ENCODE measurements around the gene ARL3.

Gene ARL3

DNA sequence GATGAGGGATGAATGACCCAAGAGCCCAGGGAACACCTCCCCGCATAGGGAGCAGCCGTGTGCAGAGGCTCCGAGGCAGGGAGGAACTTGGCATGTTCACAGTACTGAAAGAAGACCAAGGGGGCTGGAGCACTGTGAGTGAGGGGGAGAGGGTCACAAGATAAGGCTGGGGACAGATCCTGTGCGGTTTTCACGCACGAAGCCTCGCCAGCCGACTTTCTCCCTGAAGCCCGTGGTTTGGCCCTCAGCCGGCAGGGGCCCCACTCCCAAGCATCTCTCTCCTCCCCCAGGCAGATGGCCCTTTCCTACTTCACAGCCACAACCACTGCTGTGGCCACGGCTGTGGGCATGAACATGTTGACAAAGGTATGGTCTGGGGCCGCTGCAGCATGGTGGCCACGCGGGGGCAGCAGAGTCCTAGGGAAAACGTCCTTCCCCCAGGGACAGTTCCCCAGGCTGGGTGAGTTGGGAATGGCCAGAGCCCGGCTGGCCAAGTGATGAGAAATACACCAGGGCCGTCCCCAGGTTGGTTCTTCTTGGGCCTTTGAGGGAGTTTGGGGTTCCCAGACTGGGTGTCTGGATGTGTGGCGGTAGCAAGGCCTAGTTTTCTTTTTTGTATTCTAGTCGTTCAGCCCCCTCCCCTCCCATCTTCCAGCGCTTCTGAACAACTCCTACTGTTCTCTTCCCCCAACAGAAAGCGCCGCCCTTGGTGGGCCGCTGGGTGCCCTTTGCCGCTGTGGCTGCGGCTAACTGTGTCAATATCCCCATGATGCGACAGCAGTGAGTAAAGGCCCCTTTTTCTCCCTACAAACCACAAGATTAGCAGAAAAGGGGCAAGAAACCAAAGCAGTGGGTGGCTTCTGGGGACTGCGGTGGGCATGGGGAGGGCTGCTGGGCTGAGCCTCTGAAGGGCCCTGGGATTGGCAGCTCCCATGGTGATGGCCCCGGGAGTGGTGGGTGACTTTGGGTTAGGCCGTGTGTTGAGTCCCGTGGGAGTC is 15.1 kb upstream of the ARL3 start:
- H3K4me3 ChIP-seq (ENCODE audit: low read depth, low read length), result no peak overlapping the region
- ChIA-PET CTCF (interaction anchor here (0.7 to 5.8 kb wide), 14 partner anchors 8 to 174 kb away, joined by 3 to 88 read pairs (median 5); partner anchors contain the start of genes ARL3, CYP17A1 and SFXN2), POLR2A (no interaction called here)
- TF ChIP-seq, protein P1, sequence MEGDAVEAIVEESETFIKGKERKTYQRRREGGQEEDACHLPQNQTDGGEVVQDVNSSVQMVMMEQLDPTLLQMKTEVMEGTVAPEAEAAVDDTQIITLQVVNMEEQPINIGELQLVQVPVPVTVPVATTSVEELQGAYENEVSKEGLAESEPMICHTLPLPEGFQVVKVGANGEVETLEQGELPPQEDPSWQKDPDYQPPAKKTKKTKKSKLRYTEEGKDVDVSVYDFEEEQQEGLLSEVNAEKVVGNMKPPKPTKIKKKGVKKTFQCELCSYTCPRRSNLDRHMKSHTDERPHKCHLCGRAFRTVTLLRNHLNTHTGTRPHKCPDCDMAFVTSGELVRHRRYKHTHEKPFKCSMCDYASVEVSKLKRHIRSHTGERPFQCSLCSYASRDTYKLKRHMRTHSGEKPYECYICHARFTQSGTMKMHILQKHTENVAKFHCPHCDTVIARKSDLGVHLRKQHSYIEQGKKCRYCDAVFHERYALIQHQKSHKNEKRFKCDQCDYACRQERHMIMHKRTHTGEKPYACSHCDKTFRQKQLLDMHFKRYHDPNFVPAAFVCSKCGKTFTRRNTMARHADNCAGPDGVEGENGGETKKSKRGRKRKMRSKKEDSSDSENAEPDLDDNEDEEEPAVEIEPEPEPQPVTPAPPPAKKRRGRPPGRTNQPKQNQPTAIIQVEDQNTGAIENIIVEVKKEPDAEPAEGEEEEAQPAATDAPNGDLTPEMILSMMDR (IDR thresholded peaks at IDR 0.05; ENCODE audit: insufficient read depth, low read length, missing control alignments), result peak; percentile 95
- DNase-seq (ENCODE audit: low read depth, low spot score), result no peak

DNA sequence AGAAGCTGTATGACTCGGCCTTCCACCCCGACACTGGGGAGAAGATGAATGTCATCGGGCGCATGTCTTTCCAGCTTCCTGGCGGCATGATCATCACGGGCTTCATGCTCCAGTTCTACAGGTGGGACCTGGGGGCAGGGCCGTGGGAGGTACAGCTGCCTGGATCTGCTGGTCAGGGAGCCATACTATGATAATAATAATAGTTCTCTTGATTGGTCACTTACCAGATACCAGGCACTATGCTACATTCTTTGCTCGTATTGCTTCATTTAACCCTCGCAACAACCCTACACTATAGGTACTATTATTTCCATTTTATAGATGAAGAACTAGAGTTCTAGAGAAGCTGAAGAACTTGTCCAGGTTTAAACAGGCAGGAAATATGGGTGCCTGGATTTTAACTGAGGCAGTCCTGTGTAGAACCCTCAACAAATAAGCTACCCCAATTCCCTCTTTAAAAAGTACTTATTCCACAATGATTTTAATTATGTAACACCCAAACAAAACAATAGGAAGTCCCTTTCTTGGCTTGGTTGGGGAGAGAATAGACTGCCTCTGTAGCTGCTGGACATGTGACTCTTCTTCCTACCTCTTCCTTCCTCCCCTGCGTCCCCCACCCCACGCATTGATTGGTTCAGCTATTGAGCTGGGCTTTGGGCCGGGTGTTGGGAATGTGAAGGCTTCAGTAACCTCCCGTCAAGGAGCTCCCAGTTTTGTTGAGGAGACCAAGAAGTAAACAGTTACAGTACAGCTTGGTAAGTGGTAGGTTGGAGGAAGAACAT is 13.0 kb upstream of the ARL3 start:
- no peak overlapping the region for H3K4me3 ChIP-seq (ENCODE audit: low read depth, low read length)
- no peak for DNase-seq (ENCODE audit: low read depth, low spot score)
- POLR2A ChIA-PET, result interaction anchor here (1.3 kb wide), 1 partner anchor 13 kb away, joined by 8 read pairs; the partner anchor contains the start of genes ARL3 and SFXN2
- TF ChIP-seq, protein P1 (IDR thresholded peaks at IDR 0.05; ENCODE audit: insufficient read depth, low read length, missing control alignments), result no peak
- CTCF ChIA-PET, result interaction anchor here (0.6 to 5.8 kb wide), 14 partner anchors 9 to 506 kb away, joined by 3 to 88 read pairs (median 8); partner anchors contain the start of genes ARL3, CNNM2, CYP17A1 and SFXN2

DNA sequence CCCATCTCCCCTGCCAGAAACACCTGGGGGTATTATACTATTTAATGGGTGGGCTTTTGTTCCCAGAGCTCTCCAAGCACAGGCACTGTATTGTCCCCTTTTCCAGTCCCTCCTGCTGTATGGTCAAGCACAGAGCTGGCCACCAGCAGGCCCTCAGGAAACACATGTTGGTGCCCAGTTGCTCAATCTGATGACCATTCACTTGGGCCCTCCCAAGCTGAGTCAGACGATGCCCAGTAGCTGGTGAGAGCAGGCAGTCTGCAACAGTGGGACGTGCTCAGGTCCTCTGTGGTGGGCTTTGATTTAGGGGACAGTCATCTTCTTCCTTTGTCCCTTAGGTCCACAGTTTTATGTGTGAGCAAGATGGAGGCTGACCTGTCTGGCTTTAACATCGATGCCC is 12.1 kb upstream of the ARL3 start:
- POLR2A ChIA-PET, result interaction anchor here (1.3 kb wide), 1 partner anchor 12 kb away, joined by 8 read pairs; the partner anchor contains the start of genes ARL3 and SFXN2
- H3K4me3 ChIP-seq (ENCODE audit: low read depth, low read length), result no peak overlapping the region
- DNase-seq (ENCODE audit: low read depth, low spot score), result no peak
- CTCF ChIA-PET, result interaction anchor here (0.8 to 5.8 kb wide), 11 partner anchors 12 to 191 kb away, joined by 3 to 88 read pairs (median 9); partner anchors contain the start of genes ARL3, CNNM2, CYP17A1 and SFXN2
- TF ChIP-seq, protein P1 (IDR thresholded peaks at IDR 0.05; ENCODE audit: insufficient read depth, low read length, missing control alignments), result no peak

DNA sequence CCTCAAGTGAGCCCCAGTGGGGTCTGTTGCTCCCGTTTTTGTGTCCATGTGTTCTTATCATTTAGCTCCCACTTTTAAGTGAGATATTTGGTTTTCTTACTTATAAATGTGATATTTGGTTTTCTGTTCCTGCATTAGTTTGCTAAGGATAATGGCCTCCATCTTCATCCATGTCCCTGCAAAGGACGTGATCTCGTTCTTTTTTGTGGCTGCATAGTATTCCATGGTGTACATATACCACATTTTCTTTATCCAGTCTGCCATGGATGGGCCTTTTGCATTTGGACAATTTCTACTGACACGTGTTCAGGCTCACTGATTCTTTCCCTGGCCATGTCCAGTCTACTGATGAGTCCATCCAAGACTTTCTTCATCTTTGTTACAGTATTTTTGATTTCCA is 9.8 kb upstream of the ARL3 start:
- ChIA-PET CTCF (interaction anchor here (1.7 to 5.8 kb wide), 2 partner anchors 173 to 179 kb away, joined by 3 to 88 read pairs; no protein-coding TSS in a partner anchor), POLR2A (no interaction called here)
- H3K4me3 ChIP-seq (ENCODE audit: low read depth, low read length), result no peak overlapping the region
- DNase-seq (ENCODE audit: low read depth, low spot score), result no peak
- TF ChIP-seq, protein P1 (IDR thresholded peaks at IDR 0.05; ENCODE audit: insufficient read depth, low read length, missing control alignments), result no peak

DNA sequence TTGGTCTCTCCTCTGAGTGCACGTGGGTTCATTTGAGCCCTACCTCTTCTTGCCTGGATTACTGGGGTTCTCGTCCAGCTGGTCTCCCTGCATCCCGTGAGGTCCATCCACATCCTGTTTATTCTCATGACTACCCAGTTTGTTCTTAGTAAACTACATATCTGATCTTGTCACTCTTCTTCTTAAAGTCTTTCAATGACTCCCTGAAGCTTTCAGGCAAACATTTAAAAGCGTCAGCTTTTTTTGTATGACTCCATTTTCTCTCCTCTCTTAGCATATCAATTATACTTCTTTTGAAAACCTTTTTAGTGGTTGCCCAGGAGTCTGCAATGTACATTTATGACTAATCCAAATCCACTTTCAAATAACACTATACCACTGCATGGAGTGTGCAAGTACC is 7.8 kb upstream of the ARL3 start:
- no peak for DNase-seq (ENCODE audit: low read depth, low spot score)
- ChIA-PET CTCF (interaction anchor here (0.7 to 3.0 kb wide), 5 partner anchors 11 to 348 kb away, joined by 3 to 12 read pairs (median 3); no protein-coding TSS in a partner anchor), POLR2A (interaction anchor here (1.0 kb wide), 1 partner anchor 96 kb away, joined by 3 read pairs; no protein-coding TSS in a partner anchor)
- H3K4me3 ChIP-seq (ENCODE audit: low read depth, low read length), result no peak overlapping the region
- TF ChIP-seq, protein P1 (IDR thresholded peaks at IDR 0.05; ENCODE audit: insufficient read depth, low read length, missing control alignments), result no peak

Measured in AG04449 (cell line).